ENCODE results near the gene HTR7.
A peak's percentile ranks its signal among the peaks of the same experiment; 100 is the strongest.

HTR7 gene

GRCh38 chr10:90804354-90804753, 53.5 kb downstream of the HTR7 start:
- ATAC-seq (no peak), DNase-seq (no peak)

GRCh38 chr10:90801608-90802007, 56.2 kb downstream of the HTR7 start:
- ATAC-seq = no peak
- no peak for DNase-seq

GRCh38 chr10:90800232-90800796, 57.5 kb downstream of the HTR7 start:
- DNase-seq = no peak
- no peak for ATAC-seq

- DNase-seq (no peak), ATAC-seq (no peak)
These were observed 58.7 kb downstream of the HTR7 start for GRCh38 chr10:90799172-90799571.

- ATAC-seq = no peak
- DNase-seq = no peak
These were observed 59.4 kb downstream of the HTR7 start for GRCh38 chr10:90798482-90798881.

- DNase-seq (no peak), ATAC-seq (no peak)
These were observed 67.4 kb downstream of the HTR7 start for GRCh38 chr10:90790422-90790821.

- DNase-seq (no peak), ATAC-seq (no peak)
These were observed 68.9 kb downstream of the HTR7 start for GRCh38 chr10:90788968-90789367.

- DNase-seq = no peak
- ATAC-seq = no peak
These were observed 69.7 kb downstream of the HTR7 start for GRCh38 chr10:90788199-90788491.

GRCh38 chr10:90787393-90788198, 70.2 kb downstream of the HTR7 start:
- ATAC-seq (no peak), DNase-seq (peak; percentile 20)

GRCh38 chr10:90785782-90786181, 72.1 kb downstream of the HTR7 start:
- DNase-seq (no peak), ATAC-seq (no peak)

- ATAC-seq = no peak
These were observed 73.1 kb downstream of the HTR7 start for GRCh38 chr10:90784771-90785170.

GRCh38 chr10:90780488-90780887, 77.4 kb downstream of the HTR7 start:
- no peak for DNase-seq
- ATAC-seq = no peak

More at GRCh38 chr10:90784771-90785170, 73.1 kb downstream of the HTR7 start:
- DNase-seq = no peak

- no peak for DNase-seq
- ATAC-seq = no peak
These were observed 78.3 kb downstream of the HTR7 start for GRCh38 chr10:90779548-90779947.

- no peak for DNase-seq
- ATAC-seq = no peak
These were observed 80.2 kb downstream of the HTR7 start for GRCh38 chr10:90777621-90778020.

GRCh38 chr10:90775351-90776028, 82.3 kb downstream of the HTR7 start:
- DNase-seq (no peak), ATAC-seq (no peak)

- DNase-seq = no peak
- ATAC-seq = no peak
These were observed 87.6 kb downstream of the HTR7 start for GRCh38 chr10:90769946-90770841.

- DNase-seq = peak; percentile 39
- ATAC-seq = peak; percentile 57
These were observed 106.5 kb downstream of the HTR7 start for GRCh38 chr10:90751107-90751997.

GRCh38 chr10:90746829-90747228, 111.0 kb downstream of the HTR7 start:
- no peak for ATAC-seq
- DNase-seq = no peak

- ATAC-seq (no peak), DNase-seq (no peak)
These were observed 112.3 kb downstream of the HTR7 start for GRCh38 chr10:90745565-90745964.

GRCh38 chr10:90743291-90743690, 114.5 kb downstream of the HTR7 start:
- DNase-seq = no peak
- no peak for ATAC-seq

GRCh38 chr10:90741926-90742565, 115.8 kb downstream of the HTR7 start:
- ATAC-seq = no peak
- DNase-seq = no peak

All from stimulated activated naive CD8-positive, alpha-beta T cell treated with anti-CD3 and anti-CD28 coated beads, Interleukin-15, Interleukin-2, amounts not matched to agents 100 U/mL and 50 U/mL, for 24 hours (primary cell).